Inferior parietal cortex (tissue), 1 donor: ENCODE data around the gene ENKUR.

Experiments used
- DNase-seq: peaks from one replicate; pipeline ENCODE4 v3.0.0-alpha.2; 2016; ENCODE audit errors: extremely low spot score

ENKUR gene, protein sequence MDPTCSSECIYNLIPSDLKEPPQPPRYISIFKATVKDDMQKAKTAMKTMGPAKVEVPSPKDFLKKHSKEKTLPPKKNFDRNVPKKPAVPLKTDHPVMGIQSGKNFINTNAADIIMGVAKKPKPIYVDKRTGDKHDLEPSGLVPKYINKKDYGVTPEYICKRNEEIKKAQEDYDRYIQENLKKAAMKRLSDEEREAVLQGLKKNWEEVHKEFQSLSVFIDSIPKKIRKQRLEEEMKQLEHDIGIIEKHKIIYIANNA

GRCh38 chr10:25015828-25016375 lies at the start of gene ENKUR:
Gene ENKUR, minus strand, starts transcription at chr10:25016158. Its CDS starts 222 bp downstream, at chr10:25015936.
- DNase-seq = peak; percentile 92

GRCh38 chr10:25064401-25064800 lies 48.4 kb upstream of the ENKUR start:
- DNase-seq = no peak

- DNase-seq = no peak
These were observed 47.7 kb upstream of the ENKUR start for GRCh38 chr10:25063644-25064043.

GRCh38 chr10:25063157-25063556 lies 47.2 kb upstream of the ENKUR start:
- no peak for DNase-seq

- DNase-seq = no peak
These were observed 45.9 kb upstream of the ENKUR start for GRCh38 chr10:25061711-25062449.

DNA sequence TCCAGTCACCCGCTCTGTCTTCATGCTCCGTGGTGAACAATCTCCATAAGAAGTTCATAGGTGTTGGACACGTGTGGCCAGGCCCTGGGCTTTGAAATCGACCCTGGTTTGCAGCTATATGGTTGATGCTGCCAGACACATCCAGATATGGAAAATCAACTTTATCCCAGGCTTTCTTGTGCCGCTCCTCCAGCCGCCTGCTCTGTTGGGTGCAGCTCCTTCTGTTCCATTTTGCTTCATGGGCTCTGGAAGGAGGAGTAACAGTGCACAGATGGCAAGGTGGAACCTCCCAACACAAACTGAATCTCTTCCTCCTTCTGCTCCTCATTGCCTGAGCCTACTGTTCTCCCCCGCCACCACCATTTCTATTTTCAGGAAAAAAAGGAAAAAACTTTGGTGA lies 45.2 kb upstream of the ENKUR start:
- no peak for DNase-seq

DNA sequence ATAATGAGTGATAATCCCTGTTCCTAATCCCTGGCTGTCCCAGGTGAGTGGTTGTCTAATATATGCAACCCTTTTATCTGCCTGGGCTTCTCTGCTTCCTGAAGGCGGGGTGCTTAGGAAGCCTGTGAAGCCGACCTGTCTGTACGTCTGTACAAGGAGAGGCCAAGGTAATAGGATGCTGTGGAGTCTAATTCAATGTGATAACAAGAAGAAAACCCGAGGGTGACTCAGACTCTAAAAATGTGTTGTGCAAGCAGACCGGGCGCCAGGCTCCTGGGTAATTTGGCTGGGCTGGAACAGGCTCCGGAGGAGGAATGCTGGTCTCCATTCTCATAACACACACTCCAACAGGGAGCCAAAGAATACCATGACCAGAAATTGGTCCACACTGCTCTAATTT lies 44.0 kb upstream of the ENKUR start:
- DNase-seq = peak; percentile 33

DNA sequence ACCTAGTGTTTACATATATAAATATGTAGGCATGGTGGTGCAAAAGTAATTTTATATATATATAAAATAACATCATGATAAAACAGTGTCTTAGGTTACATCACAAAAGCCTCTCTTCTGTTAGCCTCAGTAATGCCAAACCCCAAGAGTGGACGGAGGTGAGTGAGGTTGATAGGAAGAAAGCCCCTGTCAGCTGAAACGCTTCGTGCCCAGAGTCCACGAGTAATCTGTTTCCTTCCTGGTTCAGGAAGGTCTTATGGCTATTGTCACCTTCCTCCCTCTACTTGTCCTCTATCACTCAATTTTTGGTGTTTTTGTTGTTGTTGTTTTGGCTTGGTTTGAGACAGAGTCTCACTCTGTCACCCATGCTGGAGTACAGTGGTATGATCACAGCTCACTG lies 41.9 kb upstream of the ENKUR start:
- no peak for DNase-seq

DNA sequence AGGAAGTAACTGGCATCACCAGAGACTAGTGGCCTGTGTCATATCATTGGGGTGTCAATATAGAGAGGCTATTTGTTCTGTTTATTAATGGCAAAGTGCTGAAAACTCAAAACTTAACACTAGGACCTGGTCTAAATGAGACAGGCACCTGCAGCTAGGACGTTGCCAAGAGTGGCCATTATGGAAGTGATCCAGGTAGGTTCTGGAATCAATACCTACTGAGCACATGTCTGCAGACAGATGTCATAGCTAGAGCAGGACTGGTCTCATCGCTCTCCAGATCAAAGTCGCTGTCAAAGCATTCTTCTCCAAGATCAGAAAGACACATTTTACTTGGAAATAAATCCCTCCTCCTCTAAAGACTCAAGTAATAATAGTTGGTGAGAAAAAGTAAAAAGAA lies 40.8 kb upstream of the ENKUR start:
- DNase-seq = no peak

DNA sequence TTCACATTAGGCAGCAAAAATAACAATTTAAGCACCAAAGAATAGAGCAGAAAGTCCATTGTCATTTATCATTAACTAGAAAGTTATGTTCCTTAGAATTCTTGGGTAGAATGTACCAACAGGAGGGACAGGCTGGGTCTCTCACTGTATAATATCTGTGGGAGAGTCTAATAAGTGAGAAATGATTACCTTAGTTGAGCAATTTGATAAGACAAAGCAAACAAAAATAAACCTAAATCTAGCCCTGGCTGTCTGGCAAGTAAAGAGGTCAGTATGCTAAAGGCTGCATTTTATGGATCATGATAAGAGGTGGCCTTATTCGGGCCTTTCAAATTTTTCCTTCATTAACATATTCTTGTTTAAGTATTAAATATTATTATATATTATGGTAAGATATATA lies 36.1 kb upstream of the ENKUR start:
- DNase-seq = no peak

DNA sequence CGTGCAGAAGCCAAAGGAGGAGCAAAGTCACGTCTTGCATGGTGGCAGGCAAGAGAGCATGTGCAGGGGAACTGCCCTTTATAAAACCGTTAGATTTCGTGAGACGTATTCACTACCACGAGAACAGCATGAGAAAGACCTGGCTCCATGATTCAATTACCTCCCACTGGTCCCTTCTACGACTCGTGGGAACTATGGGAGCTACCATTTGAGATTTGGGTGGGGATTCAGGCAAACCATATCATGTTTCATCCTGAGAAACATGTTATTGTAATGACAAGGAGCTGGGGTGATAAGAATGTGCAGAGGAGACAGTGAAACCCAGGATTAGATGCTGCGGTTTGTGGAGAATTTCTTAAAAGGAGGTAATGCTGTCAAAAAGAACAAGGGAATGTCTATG lies 34.4 kb upstream of the ENKUR start:
- no peak for DNase-seq

- no peak for DNase-seq
These were observed 34.0 kb upstream of the ENKUR start for GRCh38 chr10:25049966-25050365.

DNA sequence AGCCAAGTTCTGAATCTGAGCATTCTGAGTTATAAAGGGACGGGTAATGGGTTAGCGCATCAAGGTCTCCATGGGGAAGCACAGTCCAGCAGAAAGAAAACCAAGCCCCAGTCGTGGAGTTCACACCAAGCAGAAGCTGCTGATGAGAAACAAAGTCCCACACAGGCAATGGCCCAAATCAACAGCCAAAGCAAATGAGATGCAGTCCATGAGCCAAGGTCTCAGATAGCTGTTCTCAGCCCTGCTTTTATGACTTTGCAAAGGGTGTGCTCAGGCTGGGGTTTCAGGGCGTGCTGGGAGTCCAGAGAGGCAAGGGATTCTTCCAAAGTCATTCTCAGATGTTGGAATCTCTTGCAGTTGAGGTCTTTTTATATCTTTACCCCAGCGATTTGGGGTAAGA lies 32.5 kb upstream of the ENKUR start:
- DNase-seq = no peak

GRCh38 chr10:25047591-25048301 lies 31.8 kb upstream of the ENKUR start:
- peak; percentile 19 for DNase-seq

- DNase-seq = peak; percentile 13
These were observed 31.1 kb upstream of the ENKUR start for GRCh38 chr10:25047088-25047487.

DNA sequence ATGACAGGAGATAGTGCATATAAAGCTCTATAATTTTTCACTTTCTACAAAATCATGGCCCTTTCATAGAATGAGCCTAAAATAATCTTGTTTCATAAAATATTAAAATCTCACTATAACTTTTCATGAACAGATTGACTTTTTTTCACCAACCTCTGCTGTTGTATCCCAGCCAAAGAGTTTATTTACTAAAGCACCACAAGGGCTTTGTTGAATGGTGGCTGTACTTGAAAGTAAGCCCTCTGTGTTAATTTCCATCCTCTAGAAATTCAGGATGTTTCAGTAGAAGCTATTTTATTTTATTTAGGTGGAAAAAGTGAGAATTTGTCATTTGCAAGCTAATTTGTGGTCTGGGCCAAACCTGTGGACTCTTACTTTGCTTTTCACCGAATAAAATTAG lies 30.7 kb upstream of the ENKUR start:
- no peak for DNase-seq

DNA sequence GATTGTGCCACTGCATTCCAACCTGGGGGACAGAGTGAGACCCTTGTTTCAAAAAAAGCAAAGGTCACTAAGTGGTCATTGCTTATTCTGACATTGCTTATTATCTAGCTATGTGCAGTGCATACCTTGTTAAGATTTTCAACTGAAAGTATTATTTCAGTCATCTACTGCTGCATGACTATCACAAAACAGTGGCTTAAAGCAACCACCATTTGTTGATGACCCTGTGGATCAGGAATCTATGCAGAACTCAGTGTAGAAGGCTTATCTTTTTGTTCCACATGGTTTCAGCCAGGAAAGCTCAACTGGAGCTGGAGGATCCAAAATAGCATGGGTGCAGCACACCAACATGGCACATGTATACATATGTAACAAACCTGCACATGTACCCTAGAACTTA lies 23.6 kb upstream of the ENKUR start:
- DNase-seq = no peak

DNA sequence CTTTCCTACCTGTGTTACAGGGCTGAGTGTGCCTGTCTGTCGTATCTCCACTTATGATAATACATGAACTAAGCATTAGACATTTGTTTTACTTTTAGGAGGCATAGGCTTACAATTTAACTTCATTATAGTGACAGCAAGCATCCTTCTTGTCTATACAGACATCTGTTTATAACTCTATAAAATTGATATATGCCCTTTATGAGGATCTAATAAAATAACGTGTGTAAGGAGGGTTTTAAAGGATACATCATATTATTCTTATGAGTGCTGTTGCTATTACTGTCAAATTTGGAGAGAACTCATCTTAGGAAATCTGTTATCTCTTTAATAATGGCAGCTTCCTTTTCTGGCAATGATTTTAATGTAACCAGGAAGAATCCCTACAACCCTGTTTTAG lies 22.4 kb upstream of the ENKUR start:
- no peak for DNase-seq

GRCh38 chr10:25036381-25036780 lies 20.4 kb upstream of the ENKUR start:
- no peak for DNase-seq

DNA sequence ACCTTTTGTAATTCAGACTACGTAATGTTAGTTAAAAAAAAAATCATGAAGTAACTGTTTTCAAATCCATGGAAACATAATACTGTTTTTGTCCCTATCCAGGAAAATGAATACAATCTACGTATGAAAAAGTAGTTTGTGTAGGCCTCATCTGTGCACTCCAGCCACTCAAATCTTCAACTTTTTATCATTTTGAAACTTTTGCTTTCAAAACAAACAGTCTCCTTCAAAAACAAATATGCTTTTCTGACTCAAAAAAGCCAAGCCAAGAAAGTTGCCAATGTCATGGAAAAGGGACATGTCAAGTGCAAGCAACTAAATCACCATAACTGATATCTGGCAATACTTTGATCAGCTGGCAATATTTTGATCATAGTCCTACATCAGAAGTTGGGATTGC lies 13.6 kb upstream of the ENKUR start:
- DNase-seq = no peak

DNA sequence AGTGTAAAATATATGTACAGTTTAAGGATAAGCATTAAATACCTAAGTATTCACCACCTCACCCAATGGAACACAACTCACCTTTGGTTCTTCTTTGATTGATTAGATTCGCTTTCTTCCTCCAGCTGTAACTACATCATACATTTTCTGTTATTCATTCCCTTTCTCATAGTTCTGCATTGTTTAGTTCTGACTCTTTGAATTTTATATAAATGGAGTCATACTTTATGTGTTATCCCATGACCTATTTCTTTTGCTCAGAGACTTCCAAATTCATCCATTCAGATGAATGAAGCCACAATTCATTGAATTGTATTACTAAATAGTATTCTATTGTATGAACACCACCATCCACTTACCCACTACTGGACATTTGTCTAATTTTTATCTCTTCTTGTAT lies 12.8 kb upstream of the ENKUR start:
- DNase-seq = no peak

GRCh38 chr10:25026463-25026862 lies 10.5 kb upstream of the ENKUR start:
- DNase-seq = peak; percentile 56

DNA sequence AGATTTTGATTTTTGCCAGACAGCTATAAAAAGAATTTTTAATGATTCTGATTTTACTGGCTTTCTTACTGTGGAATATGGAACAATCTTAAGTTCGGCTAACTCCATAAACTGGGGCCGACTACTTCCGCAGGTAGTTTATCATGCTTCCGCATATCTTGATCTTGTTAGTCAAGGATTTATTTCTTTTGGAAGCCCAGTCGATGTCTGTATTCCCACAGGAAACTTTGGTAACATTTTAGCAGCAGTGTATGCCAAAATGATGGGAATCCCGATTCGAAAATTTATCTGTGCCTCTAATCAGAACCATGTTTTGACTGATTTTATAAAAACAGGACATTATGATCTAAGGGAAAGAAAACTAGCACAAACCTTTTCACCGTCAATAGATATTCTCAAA lies 8.6 kb upstream of the ENKUR start:
- DNase-seq = no peak
